ENCODE results near the gene RPL18A. TPM values are rescaled to one million over a fixed set of nuclear protein-coding genes. Genes with fewer than 3 reads are reported as not detected.
A peak's percentile ranks its signal among the peaks of the same experiment; 100 is the strongest.

Gene RPL18A
- total and polyA plus RNA-seq, 12 donors, result 345 to 2,121 (median 1,380) TPM

GRCh38 chr19:17837972-17838371, 21.7 kb upstream of the RPL18A start:
- intact Hi-C loops (cut with DNase I), result no loop called here
- Histone ChIP-seq H3K4me1 (replicated peaks in 1 of 2) (peaks cover 0 to 4% of the 10 kb centered on the region in 2 donors), H3K27me3 (no peaks in the 10 kb centered on the region), H3K36me3 (replicated peaks in 1 of 2) (peaks cover 0 to 8% of the 10 kb centered on the region in 2 donors), H3K4me3 (no peak overlapping the region), H3K9me3 (replicated peaks in 1 of 3) (no peaks in the 10 kb centered on the region), H3K27ac (no peak overlapping the region)
- DNase-seq, result no peak
- no peak for TF ChIP-seq CTCF (IDR thresholded peaks at IDR 0.05)
- TF ChIP-seq POLR2A (IDR thresholded peaks at IDR 0.05), result no peak
- 80 to 96% (median 89%) methylated on average over 3 to 7 of the region's 7 CpGs for WGBS, 4 donors

- intact Hi-C loops (cut with DNase I), result no loop called here
- Histone ChIP-seq H3K27me3 (no peaks in the 10 kb centered on the region), H3K4me3 (no peak overlapping the region), H3K27ac (no peak overlapping the region), H3K9me3 (replicated peaks in 1 of 3) (no peaks in the 10 kb centered on the region), H3K4me1 (replicated peaks in 1 of 2) (peaks cover 0 to 4% of the 10 kb centered on the region in 2 donors), H3K36me3 (replicated peaks in 1 of 2) (peaks cover 0 to 8% of the 10 kb centered on the region in 2 donors)
- 80 to 89% (median 85%) methylated on average over 6 of the region's 6 CpGs for WGBS, 4 donors
- TF ChIP-seq POLR2A (IDR thresholded peaks at IDR 0.05) (no peak), CTCF (IDR thresholded peaks at IDR 0.05) (no peak)
- no peak for DNase-seq
These were observed 19.7 kb upstream of the RPL18A start for GRCh38 chr19:17840019-17840418.

- Histone ChIP-seq H3K9me3 (replicated peaks in 1 of 3) (no peaks in the 10 kb centered on the region), H3K27ac (peak overlapping the region in 1 of 5 donors; percentile 69), H3K4me3 (no peak overlapping the region), H3K4me1 (replicated peaks in 1 of 2) (peaks cover 0 to 4% of the 10 kb centered on the region in 2 donors), H3K36me3 (replicated peaks in 1 of 2) (peaks cover 0 to 8% of the 10 kb centered on the region in 2 donors), H3K27me3 (no peaks in the 10 kb centered on the region)
- intact Hi-C loops (cut with DNase I), result no loop called here
- DNase-seq, result no peak
- 30 to 51% (median 38%) methylated on average over 8 to 30 of the region's 30 CpGs for WGBS, 4 donors
- TF ChIP-seq POLR2A (IDR thresholded peaks at IDR 0.05), result no peak
- no peak for TF ChIP-seq CTCF (IDR thresholded peaks at IDR 0.05)
These were observed 18.3 kb upstream of the RPL18A start for GRCh38 chr19:17841371-17841809.

GRCh38 chr19:17841810-17842662, 17.7 kb upstream of the RPL18A start:
- Histone ChIP-seq H3K27me3 (no peaks in the 10 kb centered on the region), H3K4me3 (peak overlapping the region in 1 of 4 donors; percentile 9), H3K36me3 (replicated peaks in 1 of 2) (peaks cover 0 to 8% of the 10 kb centered on the region in 2 donors), H3K27ac (peak overlapping the region in 2 of 5 donors; percentile 50 to 69), H3K9me3 (replicated peaks in 1 of 3) (no peaks in the 10 kb centered on the region), H3K4me1 (replicated peaks in 1 of 2) (peaks cover 0 to 4% of the 10 kb centered on the region in 2 donors)
- intact Hi-C loops (cut with DNase I), result no loop called here
- no peak for TF ChIP-seq CTCF (IDR thresholded peaks at IDR 0.05)
- no peak for TF ChIP-seq POLR2A (IDR thresholded peaks at IDR 0.05)
- WGBS, 4 donors, result 26 to 46% (median 26%) methylated on average over 24 to 56 of the region's 56 CpGs
- peak; percentile 64 to 83 (median 79) for DNase-seq
